Measurements from ENCODE around the gene TWIST1.

GRCh38 chr7:19097165-19098055 is 20.0 kb downstream of the TWIST1 start:
- TF ChIP-seq POLR2A (IDR thresholded peaks at IDR 0.05; ENCODE audit: low read length) (no peak), GATA1 (IDR thresholded peaks at IDR 0.05; ENCODE audit: low read depth, low read length) (no peak)
